ENCODE results near the gene PRKRA.

- TF ChIP-seq CTCF (IDR thresholded peaks at IDR 0.05 in 2 of 3, conservative IDR thresholded peaks at IDR 0.05 in 1 of 3; ENCODE audit: borderline replicate concordance in 1 of 3, insufficient read depth in 1 of 3, low read depth in 2 of 3, low read length in 2 of 3) (no peak), POLR2AphosphoS5 (IDR thresholded peaks at IDR 0.05; ENCODE audit: low read depth, low read length) (peak; percentile 76), POLR2A (IDR thresholded peaks at IDR 0.05; ENCODE audit: borderline replicate concordance, extremely low read depth, insufficient read depth, insufficient read length) (no peak), EZH2 (IDR thresholded peaks at IDR 0.05) (no peak)
Observed at GRCh38 chr2:178480227-178481181, 29.5 kb upstream of the PRKRA start, which contains the start of gene PLEKHA3.
